Suprapubic skin (tissue), 4 donors: ENCODE data around the gene ZNF615. TPM values are rescaled to one million over a fixed set of nuclear protein-coding genes. Genes with fewer than 3 reads are reported as not detected.
A peak's percentile ranks its signal among the peaks of the same experiment; 100 is the strongest.
"Not testable (repeated sequence)": the region's sequence is repeated elsewhere in the genome, so short reads cannot be mapped to it uniquely, and the experiment has no call there.

ENCODE experiments used
- DNase-seq, 2 donors: peaks; one replicate each; pipeline ENCODE4 v3.0.0-alpha.2; 2019; ENCODE audit warnings: low spot score in 2 of 2
- H3K27ac ChIP-seq: fragments of 200-600 bp; sonication (generic); one replicate; pipeline ENCODE4 v1.5.1; 2019
- H3K27me3 ChIP-seq: fragments of 200-600 bp; sonication (generic); one replicate; pipeline ENCODE4 v1.5.1; 2019
- H3K36me3 ChIP-seq: fragments of 200-600 bp; sonication (generic); one replicate; pipeline ENCODE4 v1.5.1; 2019
- H3K4me1 ChIP-seq: fragments of 200-600 bp; sonication (generic); one replicate; pipeline ENCODE4 v1.5.1; 2019
- H3K4me3 ChIP-seq: fragments of 200-600 bp; sonication (generic); one replicate; pipeline ENCODE4 v1.5.1; 2019; ENCODE audit warnings: mild to moderate bottlenecking
- H3K9me3 ChIP-seq: fragments of 200-600 bp; sonication (generic); one replicate; pipeline ENCODE4 v1.5.1; 2019
- CTCF ChIP-seq, 2 donors: fragments of 200-600 bp in 1 of 2; fragments of 450-650 bp in 1 of 2; sonication (generic) in 1 of 2; IDR thresholded peaks; one replicate each; pipeline ENCODE4 v1.5.1; 2016 to 2019; ENCODE audit warnings: antibody characterized with exemption in 2 of 2, mild to moderate bottlenecking in 1 of 2, moderate library complexity in 1 of 2
- EP300 ChIP-seq: sonication (generic); formaldehyde crosslinking; IDR thresholded peaks from one replicate; pipeline ENCODE4 v1.6.1; 2017; ENCODE audit warnings: antibody characterized with exemption
- POLR2A ChIP-seq, 2 donors: fragments of 450-650 bp; IDR thresholded peaks; one replicate each; pipeline ENCODE4 v1.6.1; 2017; ENCODE audit warnings: antibody characterized with exemption in 2 of 2, mild to moderate bottlenecking in 2 of 2, moderate library complexity in 2 of 2
- POLR2AphosphoS5 ChIP-seq, 3 donors: sonication (generic); formaldehyde crosslinking; IDR thresholded peaks; one replicate each; pipeline ENCODE4 v1.6.1; 2017; ENCODE audit warnings: antibody characterized with exemption in 3 of 3
- WGBS: methylation state at CpG from one replicate; pipeline ENCODE4 v1.1.5; 2018; 5-methylcytosine and 5-hydroxymethylcytosine counted together
- total RNA-seq, 4 donors: library from RNA; depleted of rRNA; stranded (reverse); fragments of >200 nt; gene quantifications; one replicate each; pipeline ENCODE4 v1.1.0, GENCODE V29; 2016

Gene ZNF615
- total RNA-seq, 4 donors from 2014 or later: 10.2 to 19.6 (median 13.6) TPM

GRCh38 chr19:52034051-52034728 lies 26.2 kb upstream of the ZNF615 start:
- H3K27ac ChIP-seq: no peak overlapping the region
- H3K4me3 ChIP-seq: no peak overlapping the region
- no peak for TF ChIP-seq POLR2A (IDR thresholded peaks at IDR 0.05)
- TF ChIP-seq POLR2AphosphoS5 (IDR thresholded peaks at IDR 0.05): no peak
- TF ChIP-seq CTCF (IDR thresholded peaks at IDR 0.05): no peak
- no peak for TF ChIP-seq EP300
- no peak for DNase-seq
- peaks cover 68% of the 10 kb centered on the region for H3K9me3 ChIP-seq
- WGBS: 97% methylated on average over 12 of the region's 12 CpGs
- H3K4me1 ChIP-seq: no peaks in the 10 kb centered on the region
- H3K36me3 ChIP-seq: peaks cover 55% of the 10 kb centered on the region
- no peaks in the 10 kb centered on the region for H3K27me3 ChIP-seq

- H3K4me3 ChIP-seq: peak overlapping the region; percentile 79
- DNase-seq: no peak
- peaks cover 23% of the 10 kb centered on the region for H3K36me3 ChIP-seq
- TF ChIP-seq CTCF (IDR thresholded peaks at IDR 0.05) (no peak), POLR2AphosphoS5 (IDR thresholded peaks at IDR 0.05) (no peak)
- WGBS: 24% methylated on average over 5 of the region's 5 CpGs
- H3K4me1 ChIP-seq: peaks cover 16% of the 10 kb centered on the region
- H3K27me3 ChIP-seq: no peaks in the 10 kb centered on the region
- peak overlapping the region; percentile 88 for H3K27ac ChIP-seq
- H3K9me3 ChIP-seq: peaks cover 24% of the 10 kb centered on the region
Observed at GRCh38 chr19:52028780-52029123, 20.7 kb upstream of the ZNF615 start.

- H3K27me3 ChIP-seq: no peaks in the 10 kb centered on the region
- under 1% methylated on average over 48 of the region's 53 CpGs for WGBS
- H3K27ac ChIP-seq: peak within 1 kb of the TSS; percentile 88
- H3K9me3 ChIP-seq: peaks cover 23% of the 10 kb centered on the region
- H3K36me3 ChIP-seq: peaks cover 28% of the 10 kb centered on the region
- TF ChIP-seq POLR2AphosphoS5 (IDR thresholded peaks at IDR 0.05): peak in 2 of 3 donors; percentile 47 to 50
- TF ChIP-seq POLR2A (IDR thresholded peaks at IDR 0.05): peak in 1 of 2 donors; percentile 39
- no peak for TF ChIP-seq CTCF (IDR thresholded peaks at IDR 0.05)
- no peak for TF ChIP-seq EP300
- peak; percentile 83 to 89 for DNase-seq
- H3K4me3 ChIP-seq: peak within 1 kb of the TSS; percentile 79
- H3K4me1 ChIP-seq: peaks cover 16% of the 10 kb centered on the region
Observed at GRCh38 chr19:52028027-52028779, 20.2 kb upstream of the ZNF615 start, which contains the start of gene ZNF614. TSS of gene ZNF614 (minus strand) at chr19:52028379. CDS start at chr19:52025745, 2,634 bp downstream.

DNA sequence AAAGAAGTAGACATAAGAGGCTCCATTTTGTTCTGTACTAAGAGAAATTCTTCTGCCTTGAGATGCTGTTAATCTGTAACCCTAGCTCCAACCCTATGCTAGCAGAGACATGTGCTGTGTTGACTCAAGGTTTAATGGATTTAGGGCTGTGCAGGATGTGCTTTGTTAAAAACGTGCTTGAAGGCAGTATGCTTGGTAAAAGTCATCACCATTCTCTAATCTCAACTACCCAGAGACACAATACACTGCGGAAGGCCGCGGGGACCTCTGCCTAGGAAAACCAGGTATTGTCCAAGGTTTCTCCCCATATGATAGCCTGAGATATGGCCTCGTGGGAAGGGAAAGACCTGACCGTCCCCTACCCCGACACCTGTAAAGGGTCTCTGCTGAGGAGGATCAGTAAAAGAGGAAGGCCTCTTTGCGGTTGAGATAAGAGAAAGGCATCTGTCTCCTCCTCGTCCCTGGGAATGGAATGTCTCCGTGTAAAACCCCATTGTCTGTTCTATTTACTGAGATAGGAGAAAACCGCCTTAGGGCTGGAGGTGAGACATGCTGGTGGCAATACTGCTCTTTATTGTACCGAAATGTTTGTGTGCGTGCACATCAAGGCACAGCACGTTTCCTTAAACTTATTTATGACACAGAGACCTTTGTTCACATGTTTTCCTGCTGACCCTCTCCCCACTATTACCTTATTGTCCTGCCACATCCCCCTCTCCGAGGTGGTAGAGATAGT lies 18.4 kb upstream of the ZNF615 start:
- peaks cover 28% of the 10 kb centered on the region for H3K9me3 ChIP-seq
- not testable (repeated sequence) for H3K4me3 ChIP-seq, H3K27me3 ChIP-seq, DNase-seq, H3K27ac ChIP-seq
- 82% methylated on average over 15 of the region's 15 CpGs for WGBS
- peaks cover 16% of the 10 kb centered on the region for H3K4me1 ChIP-seq
- H3K36me3 ChIP-seq: peaks cover 45% of the 10 kb centered on the region

DNA sequence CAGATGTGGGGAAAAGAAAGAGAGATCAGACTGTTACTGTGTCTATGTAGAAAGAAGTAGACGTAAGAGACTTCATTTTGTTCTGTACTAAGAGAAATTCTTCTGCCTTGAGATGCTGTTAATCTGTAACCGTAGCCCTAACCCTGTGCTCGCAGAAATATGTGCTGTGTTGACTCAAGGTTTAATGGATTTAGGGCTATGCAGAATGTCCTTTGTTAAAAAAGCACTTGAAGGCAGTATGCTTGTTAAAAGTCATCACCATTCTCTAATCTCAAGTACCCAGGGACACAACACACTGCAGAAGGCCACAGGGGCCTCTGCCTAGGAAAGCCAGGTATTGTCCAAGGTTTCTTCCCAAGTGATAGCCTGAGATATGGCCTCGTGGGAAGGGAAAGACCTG lies 16.5 kb upstream of the ZNF615 start:
- Histone ChIP-seq H3K9me3 (peaks cover 43% of the 10 kb centered on the region), H3K4me1 (peaks cover 16% of the 10 kb centered on the region), H3K36me3 (peaks cover 65% of the 10 kb centered on the region)
- 95% methylated on average over 4 of the region's 4 CpGs for WGBS
- H3K4me3 ChIP-seq, H3K27me3 ChIP-seq, H3K27ac ChIP-seq, DNase-seq: not testable (repeated sequence)

DNA sequence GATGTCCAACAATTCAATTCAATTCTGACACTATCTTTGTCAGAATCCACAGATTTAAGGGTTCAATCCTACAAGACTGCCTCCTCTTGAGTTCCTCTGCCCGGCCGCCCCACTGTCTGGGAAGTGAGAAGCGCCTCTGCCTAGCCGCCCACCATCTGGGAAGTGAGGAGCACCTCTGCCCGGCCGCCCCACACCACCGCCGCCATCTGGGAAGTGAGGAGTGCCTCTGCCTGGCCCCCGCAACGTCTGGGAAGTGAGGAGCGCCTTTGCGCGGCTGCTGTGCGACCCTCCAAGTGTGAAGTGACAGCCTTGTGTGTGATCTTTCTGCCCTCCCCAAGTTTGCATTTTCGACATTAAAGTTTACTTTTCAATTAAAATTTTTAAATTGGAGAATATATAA lies 14.2 kb upstream of the ZNF615 start:
- 94% methylated on average over 15 of the region's 15 CpGs for WGBS
- DNase-seq: no peak
- H3K27me3 ChIP-seq: no peaks in the 10 kb centered on the region
- H3K4me1 ChIP-seq: peaks cover 3% of the 10 kb centered on the region
- no peak overlapping the region for H3K4me3 ChIP-seq
- TF ChIP-seq POLR2A (IDR thresholded peaks at IDR 0.05) (no peak), EP300 (no peak), POLR2AphosphoS5 (IDR thresholded peaks at IDR 0.05) (no peak), CTCF (IDR thresholded peaks at IDR 0.05) (no peak)
- no peak overlapping the region for H3K27ac ChIP-seq
- peaks cover 60% of the 10 kb centered on the region for H3K9me3 ChIP-seq
- peaks cover 88% of the 10 kb centered on the region for H3K36me3 ChIP-seq
